22Rv1 (cell line): ENCODE data around the gene NME3.

ENCODE experiments used
- ZFX ChIP-seq: fragments of 450-650 bp; IDR thresholded peaks from 2 replicates; pipeline ENCODE4 v1.6.1; 2017; ENCODE audit warnings: antibody characterized with exemption, borderline replicate concordance
- TF ChIP-seq, protein P1 (sequence below): fragments of 450-650 bp; IDR thresholded peaks from 2 replicates; pipeline ENCODE4 v1.5.1; 2017; ENCODE audit warnings: mild to moderate bottlenecking

- TF ChIP-seq, protein P1, sequence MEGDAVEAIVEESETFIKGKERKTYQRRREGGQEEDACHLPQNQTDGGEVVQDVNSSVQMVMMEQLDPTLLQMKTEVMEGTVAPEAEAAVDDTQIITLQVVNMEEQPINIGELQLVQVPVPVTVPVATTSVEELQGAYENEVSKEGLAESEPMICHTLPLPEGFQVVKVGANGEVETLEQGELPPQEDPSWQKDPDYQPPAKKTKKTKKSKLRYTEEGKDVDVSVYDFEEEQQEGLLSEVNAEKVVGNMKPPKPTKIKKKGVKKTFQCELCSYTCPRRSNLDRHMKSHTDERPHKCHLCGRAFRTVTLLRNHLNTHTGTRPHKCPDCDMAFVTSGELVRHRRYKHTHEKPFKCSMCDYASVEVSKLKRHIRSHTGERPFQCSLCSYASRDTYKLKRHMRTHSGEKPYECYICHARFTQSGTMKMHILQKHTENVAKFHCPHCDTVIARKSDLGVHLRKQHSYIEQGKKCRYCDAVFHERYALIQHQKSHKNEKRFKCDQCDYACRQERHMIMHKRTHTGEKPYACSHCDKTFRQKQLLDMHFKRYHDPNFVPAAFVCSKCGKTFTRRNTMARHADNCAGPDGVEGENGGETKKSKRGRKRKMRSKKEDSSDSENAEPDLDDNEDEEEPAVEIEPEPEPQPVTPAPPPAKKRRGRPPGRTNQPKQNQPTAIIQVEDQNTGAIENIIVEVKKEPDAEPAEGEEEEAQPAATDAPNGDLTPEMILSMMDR: no peak
- TF ChIP-seq ZFX: no peak
Measured at GRCh38 chr16:1816396-1817275, 45.3 kb upstream of the NME3 start.
